Chondrocyte (in vitro differentiated cells): ENCODE results near the gene SLC30A5. TPM values are rescaled to one million over a fixed set of nuclear protein-coding genes. Genes with fewer than 3 reads are reported as not detected.
"Not testable (repeated sequence)": the region's sequence is repeated elsewhere in the genome, so short reads cannot be mapped to it uniquely, and the experiment has no call there.

ENCODE experiments used
- DNase-seq: peaks from one replicate; pipeline ENCODE4 v3.0.0; 2021; ENCODE audit warnings: mixed read lengths, low spot score
- H3K27ac Mint-ChIP-seq: one replicate; pipeline ENCODE4 v1.8.0; 2021; ENCODE audit warnings: mild to moderate bottlenecking, moderate library complexity, mixed read lengths; ENCODE audit not compliant: unreplicated experiment
- H3K27me3 Mint-ChIP-seq: 2 replicates; pipeline ENCODE4 v1.8.0; 2021; ENCODE audit warnings: low read depth, mixed read lengths
- H3K36me3 Mint-ChIP-seq: 2 replicates; pipeline ENCODE4 v1.8.0; 2021; ENCODE audit warnings: low read depth, mixed read lengths
- H3K4me1 Mint-ChIP-seq: 2 replicates; pipeline ENCODE4 v1.8.0; 2021; ENCODE audit warnings: low read depth, mild to moderate bottlenecking, mixed read lengths
- H3K4me3 Mint-ChIP-seq: one replicate; pipeline ENCODE4 v1.8.0; 2021; ENCODE audit warnings: mild to moderate bottlenecking, moderate library complexity, mixed read lengths; ENCODE audit not compliant: unreplicated experiment
- H3K9me3 Mint-ChIP-seq: 2 replicates; pipeline ENCODE4 v1.8.0; 2021; ENCODE audit warnings: low read depth, mixed read lengths
- long read RNA-seq: library from polyadenylated mRNA; stranded (forward); transcript quantifications from one replicate; pipeline ENCODE4 v2.0.0, GENCODE V29; 2021
- total RNA-seq: library from RNA; stranded (reverse); gene quantifications from 3 replicates; pipeline ENCODE4 v1.2.1, GENCODE V29; 2021
- TF ChIP-seq, protein P1 (sequence below): fragments of 200-600 bp; sonication (generic); IDR thresholded peaks from 2 replicates; pipeline ENCODE4 v1.5.0; 2021; ENCODE audit warnings: antibody characterized with exemption, mild to moderate bottlenecking, moderate library complexity

The SLC30A5 gene
- 72.7 to 97.1 TPM (median 75.1 TPM) in 3 replicates for total RNA-seq
- long read RNA-seq, full-length matches to known transcripts: 94 of 144 reads
- long read RNA-seq, partial matches to known transcripts: 8 of 144 reads
- long read RNA-seq, other reads (novel, unspliced or antisense): 42 of 144 reads

DNA sequence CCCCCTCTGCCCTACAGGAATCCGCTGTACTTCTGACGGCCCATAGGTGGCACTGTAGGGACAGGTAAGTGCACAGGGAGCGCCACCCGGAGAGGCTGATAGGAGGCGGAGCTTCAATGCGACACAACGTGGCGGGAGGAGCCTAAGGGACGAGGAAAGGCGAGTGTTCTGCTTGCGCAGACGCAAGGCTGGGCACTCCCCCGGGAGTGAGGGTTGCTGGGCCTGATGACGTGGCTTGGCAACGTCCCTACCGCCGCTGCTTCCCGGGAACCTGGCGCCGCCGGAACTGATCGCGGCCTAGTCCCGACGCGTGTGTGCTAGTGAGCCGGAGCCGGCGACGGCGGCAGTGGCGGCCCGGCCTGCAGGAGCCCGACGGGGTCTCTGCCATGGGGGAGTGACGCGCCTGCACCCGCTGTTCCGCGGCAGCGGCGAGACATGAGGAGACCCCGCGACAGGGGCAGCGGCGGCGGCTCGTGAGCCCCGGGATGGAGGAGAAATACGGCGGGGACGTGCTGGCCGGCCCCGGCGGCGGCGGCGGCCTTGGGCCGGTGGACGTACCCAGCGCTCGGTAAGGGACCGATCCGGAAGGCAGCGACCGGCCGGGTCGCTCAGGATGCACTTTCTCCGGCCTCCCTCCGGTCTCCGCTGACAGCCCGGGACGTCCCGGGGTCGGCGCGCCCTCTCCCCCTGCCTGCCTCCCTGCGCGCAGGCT lies at the start of gene SLC30A5:
Gene SLC30A5, plus strand, starts transcription at position 244 of the 712 bp plus-strand sequence. Its CDS starts 242 bp downstream, at position 486.
- Mint-ChIP-seq H3K4me3 (peak within 1 kb of the TSS; percentile 83), H3K9me3 (no peaks in the 10 kb centered on the region), H3K36me3 (peaks cover 6% of the 10 kb centered on the region), H3K27ac (peak within 1 kb of the TSS; percentile 93), H3K4me1 (peaks cover 32% of the 10 kb centered on the region), H3K27me3 (no peaks in the 10 kb centered on the region)
- TF ChIP-seq, protein P1, sequence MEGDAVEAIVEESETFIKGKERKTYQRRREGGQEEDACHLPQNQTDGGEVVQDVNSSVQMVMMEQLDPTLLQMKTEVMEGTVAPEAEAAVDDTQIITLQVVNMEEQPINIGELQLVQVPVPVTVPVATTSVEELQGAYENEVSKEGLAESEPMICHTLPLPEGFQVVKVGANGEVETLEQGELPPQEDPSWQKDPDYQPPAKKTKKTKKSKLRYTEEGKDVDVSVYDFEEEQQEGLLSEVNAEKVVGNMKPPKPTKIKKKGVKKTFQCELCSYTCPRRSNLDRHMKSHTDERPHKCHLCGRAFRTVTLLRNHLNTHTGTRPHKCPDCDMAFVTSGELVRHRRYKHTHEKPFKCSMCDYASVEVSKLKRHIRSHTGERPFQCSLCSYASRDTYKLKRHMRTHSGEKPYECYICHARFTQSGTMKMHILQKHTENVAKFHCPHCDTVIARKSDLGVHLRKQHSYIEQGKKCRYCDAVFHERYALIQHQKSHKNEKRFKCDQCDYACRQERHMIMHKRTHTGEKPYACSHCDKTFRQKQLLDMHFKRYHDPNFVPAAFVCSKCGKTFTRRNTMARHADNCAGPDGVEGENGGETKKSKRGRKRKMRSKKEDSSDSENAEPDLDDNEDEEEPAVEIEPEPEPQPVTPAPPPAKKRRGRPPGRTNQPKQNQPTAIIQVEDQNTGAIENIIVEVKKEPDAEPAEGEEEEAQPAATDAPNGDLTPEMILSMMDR: peak; percentile 92
- DNase-seq: peak; percentile 100

DNA sequence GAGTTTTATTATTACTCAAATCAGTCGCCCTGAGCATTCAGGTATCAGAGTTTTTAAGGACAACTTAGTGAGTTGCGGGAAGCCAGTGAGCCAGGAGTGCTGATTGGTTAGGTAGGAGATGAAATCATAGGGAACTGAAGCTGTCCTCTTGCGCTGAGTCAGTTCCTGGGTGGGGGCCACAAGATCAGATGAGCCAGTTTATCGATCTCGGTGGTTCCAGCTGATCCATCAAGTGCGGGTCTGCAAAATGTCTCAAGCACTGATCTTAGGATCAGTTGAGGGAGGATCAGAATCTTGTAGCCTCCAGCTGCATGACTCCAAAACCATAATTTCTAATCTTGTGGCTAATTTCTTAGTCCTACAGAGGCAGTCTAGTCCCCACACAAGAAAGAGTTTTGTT lies 48.6 kb upstream of the SLC30A5 start:
- DNase-seq, H3K4me1 Mint-ChIP-seq, H3K27ac Mint-ChIP-seq, H3K4me3 Mint-ChIP-seq, H3K9me3 Mint-ChIP-seq, H3K36me3 Mint-ChIP-seq, H3K27me3 Mint-ChIP-seq: not testable (repeated sequence)

DNA sequence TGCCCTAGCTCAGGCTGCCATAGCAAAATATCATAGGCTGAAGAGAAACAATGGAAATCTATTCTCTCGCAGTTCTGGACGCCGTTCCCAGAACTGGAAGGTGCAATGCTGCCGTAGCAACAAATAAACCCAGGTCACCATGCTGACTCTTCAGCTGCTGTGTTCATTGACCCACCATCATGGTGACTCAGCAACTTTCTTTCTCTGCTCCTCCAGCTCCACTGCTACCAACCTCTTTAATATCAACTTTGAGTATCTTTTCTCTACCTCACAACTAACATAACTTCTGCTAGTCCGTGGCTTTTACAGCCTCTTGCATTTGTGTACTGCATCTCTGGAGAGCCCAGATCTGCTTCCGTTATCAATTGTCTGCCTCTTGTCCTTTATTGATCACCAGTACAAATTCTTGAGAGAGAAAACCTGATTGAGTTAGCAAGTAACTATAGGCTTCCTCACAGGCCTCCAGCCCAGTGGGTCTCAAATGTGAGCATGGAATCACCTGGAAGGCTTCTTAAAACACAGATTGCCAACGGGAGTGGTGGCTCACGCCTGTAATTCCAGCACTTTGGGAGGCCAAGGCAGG lies 47.3 kb upstream of the SLC30A5 start:
- Mint-ChIP-seq H3K4me1 (peaks cover 6% of the 10 kb centered on the region), H3K27me3 (no peaks in the 10 kb centered on the region), H3K27ac (no peak overlapping the region), H3K4me3 (no peak overlapping the region), H3K36me3 (no peaks in the 10 kb centered on the region), H3K9me3 (no peaks in the 10 kb centered on the region)
- no peak for DNase-seq
- TF ChIP-seq, protein P1: no peak

DNA sequence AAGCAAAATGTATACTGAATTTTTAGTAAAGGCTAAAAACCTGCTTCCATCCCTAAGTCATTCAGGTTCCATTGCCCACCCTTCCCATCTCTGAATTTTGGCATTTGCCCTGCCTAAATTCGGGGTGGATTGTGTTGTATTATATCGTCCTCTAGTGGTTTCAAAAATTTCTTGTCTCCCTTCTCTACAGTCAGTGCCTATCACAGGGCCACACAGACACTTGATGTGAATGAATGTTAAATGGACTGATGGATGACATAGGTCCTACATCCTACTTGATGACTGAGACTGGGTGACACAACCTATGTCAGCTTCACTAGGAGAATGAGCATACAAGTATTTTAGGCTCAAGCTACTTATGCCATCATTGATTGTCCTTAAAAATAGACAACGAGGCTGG lies 45.6 kb upstream of the SLC30A5 start:
- peaks cover 3% of the 10 kb centered on the region for H3K4me1 Mint-ChIP-seq
- no peaks in the 10 kb centered on the region for H3K36me3 Mint-ChIP-seq
- no peak overlapping the region for H3K27ac Mint-ChIP-seq
- no peaks in the 10 kb centered on the region for H3K9me3 Mint-ChIP-seq
- TF ChIP-seq, protein P1: peak; percentile 65
- DNase-seq: no peak
- no peak overlapping the region for H3K4me3 Mint-ChIP-seq
- H3K27me3 Mint-ChIP-seq: no peaks in the 10 kb centered on the region

DNA sequence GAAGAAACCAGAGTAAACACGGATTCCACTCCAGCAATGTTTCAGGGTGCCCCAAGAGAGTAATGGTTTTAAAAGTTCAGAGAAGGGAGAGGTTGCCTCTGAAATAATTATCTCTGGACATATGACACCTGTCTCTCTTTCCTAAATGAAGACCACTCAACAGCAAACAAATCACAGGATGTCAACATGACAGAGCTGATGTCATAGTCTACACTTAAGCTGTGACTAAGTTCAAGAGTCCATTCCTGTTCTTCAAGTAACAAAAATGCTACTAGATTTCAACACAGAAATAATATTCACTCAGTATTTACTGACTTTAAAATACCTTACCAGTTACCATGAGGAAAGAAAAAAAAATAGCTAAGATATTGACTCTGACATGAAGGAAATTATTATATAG lies 44.7 kb upstream of the SLC30A5 start:
- TF ChIP-seq, protein P1: no peak
- H3K9me3 Mint-ChIP-seq: no peaks in the 10 kb centered on the region
- H3K36me3 Mint-ChIP-seq: no peaks in the 10 kb centered on the region
- no peak for DNase-seq
- no peak overlapping the region for H3K27ac Mint-ChIP-seq
- H3K27me3 Mint-ChIP-seq: no peaks in the 10 kb centered on the region
- H3K4me3 Mint-ChIP-seq: no peak overlapping the region
- H3K4me1 Mint-ChIP-seq: peaks cover 3% of the 10 kb centered on the region
